CD14-positive monocyte (primary cell): Measurements from ENCODE around the gene RAC3. TPM values are rescaled to one million over a fixed set of nuclear protein-coding genes. Genes with fewer than 3 reads are reported as not detected.

Experiments
- DNase-seq, 3 donors: peaks; one replicate each; pipeline ENCODE4 v3.0.0-alpha.2; 2011 to 2022
- H2AFZ ChIP-seq: 2 replicates; pipeline ENCODE4 v1.6.0; 2012; ENCODE audit warnings: mild to moderate bottlenecking, low read depth, low read length, inconsistent platforms; ENCODE audit not compliant: insufficient read depth, poor library complexity, severe bottlenecking
- H3K27ac ChIP-seq, 2 donors: 1 replicate in 1 of 2; 2 replicates in 1 of 2; pipeline ENCODE4 v1.5.1; 2012 to 2013; ENCODE audit warnings: low read length in 2 of 2, control low read depth in 1 of 2, inconsistent platforms in 1 of 2, low read depth in 1 of 2, mild to moderate bottlenecking in 1 of 2
- H3K27me3 ChIP-seq, 2 donors: one replicate each; pipeline versions ENCODE4 v1.6.0 to v1.6.1; 2011 to 2013; ENCODE audit warnings: low read length in 2 of 2; ENCODE audit not compliant: control insufficient read depth in 2 of 2, insufficient read depth in 2 of 2
- H3K36me3 ChIP-seq, 2 donors: replicated peaks in 1 of 2; 1 replicate in 1 of 2; 2 replicates in 1 of 2; pipeline versions ENCODE4 v1.5.1 to v1.6.1; 2012 to 2013; ENCODE audit warnings: low read length in 2 of 2, control low read depth in 1 of 2, inconsistent platforms in 1 of 2, mild to moderate bottlenecking in 1 of 2; ENCODE audit not compliant: insufficient read depth in 2 of 2, control insufficient read depth in 1 of 2
- H3K4me1 ChIP-seq, 2 donors: 1 replicate in 1 of 2; 2 replicates in 1 of 2; pipeline versions ENCODE4 v1.5.1 to v1.6.1; 2012 to 2013; ENCODE audit warnings: low read length in 2 of 2, control low read depth in 1 of 2, inconsistent platforms in 1 of 2, mild to moderate bottlenecking in 1 of 2, moderate library complexity in 1 of 2; ENCODE audit not compliant: insufficient read depth in 2 of 2, control insufficient read depth in 1 of 2
- H3K4me2 ChIP-seq: replicated peaks from 2 replicates; pipeline ENCODE3; 2012; ENCODE audit warnings: low read length, moderate library complexity, mild to moderate bottlenecking; ENCODE audit not compliant: poor library complexity, severe bottlenecking; ENCODE audit errors: extremely low read depth
- H3K4me3 ChIP-seq, 3 experiments: fragments of 200-600 bp in 1 of 3; sonication (generic) in 1 of 3; replicated peaks in 1 of 3; 1 replicate in 2 of 3; 2 replicates in 1 of 3; pipeline ENCODE4 v1.5.1; 2011 to 2013; ENCODE audit warnings: low read length in 3 of 3, mild to moderate bottlenecking in 3 of 3, control low read depth in 2 of 3, low read depth in 2 of 3, inconsistent platforms in 1 of 3, moderate library complexity in 1 of 3
- H3K79me2 ChIP-seq: 2 replicates; pipeline ENCODE4 v1.6.0; 2012; ENCODE audit warnings: mild to moderate bottlenecking, control low read depth, inconsistent platforms, low read length, moderate library complexity; ENCODE audit not compliant: insufficient read depth
- H3K9ac ChIP-seq: 2 replicates; pipeline ENCODE4 v1.6.0; 2017; ENCODE audit warnings: low read length, mild to moderate bottlenecking; ENCODE audit not compliant: insufficient read depth, poor library complexity, severe bottlenecking
- H3K9me3 ChIP-seq, 2 donors: replicated peaks in 1 of 2; 1 replicate in 1 of 2; 2 replicates in 1 of 2; pipeline versions ENCODE4 v1.5.1 to v1.6.1; 2012 to 2013; ENCODE audit warnings: low read length in 2 of 2, control low read depth in 1 of 2; ENCODE audit not compliant: control insufficient read depth in 1 of 2, insufficient read depth in 1 of 2
- H4K20me1 ChIP-seq: 2 replicates; pipeline ENCODE4 v1.6.0; 2012; ENCODE audit warnings: mild to moderate bottlenecking, low read length, control low read depth, moderate library complexity; ENCODE audit not compliant: insufficient read depth
- H3K27ac Mint-ChIP-seq, 7 donors: one replicate each; pipeline ENCODE4 v1.8.0; 2020; ENCODE audit warnings: mild to moderate bottlenecking in 7 of 7, mixed read lengths in 7 of 7, moderate library complexity in 6 of 7, inconsistent platforms in 2 of 7
- H3K27me3 Mint-ChIP-seq, 3 donors: one replicate each; pipeline ENCODE4 v1.8.0; 2021 to 2022; ENCODE audit warnings: low read depth in 3 of 3, mild to moderate bottlenecking in 3 of 3, mixed read lengths in 3 of 3, moderate library complexity in 3 of 3, inconsistent platforms in 1 of 3
- H3K36me3 Mint-ChIP-seq, 2 donors: one replicate each; pipeline ENCODE4 v1.8.0; 2020; ENCODE audit warnings: mixed read lengths in 2 of 2, inconsistent platforms in 1 of 2, mild to moderate bottlenecking in 1 of 2
- H3K4me1 Mint-ChIP-seq: one replicate; pipeline ENCODE4 v1.8.0; 2020; ENCODE audit warnings: mild to moderate bottlenecking, mixed read lengths
- H3K4me3 Mint-ChIP-seq, 2 donors: one replicate each; pipeline ENCODE4 v1.8.0; 2020; ENCODE audit warnings: mild to moderate bottlenecking in 2 of 2, mixed read lengths in 2 of 2, moderate library complexity in 1 of 2
- H3K9me3 Mint-ChIP-seq, 7 donors: one replicate each; pipeline ENCODE4 v1.8.0; 2020 to 2022; ENCODE audit warnings: mixed read lengths in 7 of 7, mild to moderate bottlenecking in 6 of 7, moderate library complexity in 6 of 7, inconsistent platforms in 2 of 7
- WGBS: methylation state at CpG from one replicate; pipeline ENCODE4 v1.1.5; 2013; ENCODE audit warnings: missing lambda C conversion rate; ENCODE audit not compliant: insufficient coverage; 5-methylcytosine and 5-hydroxymethylcytosine counted together
- intact Hi-C, 2 donors: fragments of 100-400 bp; cut with micrococcal nuclease; formaldehyde crosslinking; loops; one replicate each; pipeline versions ENCODE4 v1.15.0 to v1.15.1; 2023
- polyA plus RNA-seq, 3 donors: library from polyadenylated mRNA; depleted of rRNA in 1 of 3; unstranded in 2 of 3; stranded (reverse) in 1 of 3; fragments of 300-500 nt in 2 of 3; fragments of >200 nt in 1 of 3; fragmentation: Illumina TruSeq in 2 of 3; gene quantifications; 1 replicate in 2 of 3; 2 replicates in 1 of 3; pipeline ENCODE4 v1.2.3, GENCODE V29; 2012 to 2021
- TF ChIP-seq, protein P1 (sequence below): fragments of 200-600 bp; IDR thresholded peaks from one replicate; pipeline ENCODE4 v1.8.0; 2022; ENCODE audit warnings: antibody characterized with exemption, mild to moderate bottlenecking

The RAC3 gene
- polyA plus RNA-seq, 3 donors = 1.8 TPM; not detected in 2

DNA sequence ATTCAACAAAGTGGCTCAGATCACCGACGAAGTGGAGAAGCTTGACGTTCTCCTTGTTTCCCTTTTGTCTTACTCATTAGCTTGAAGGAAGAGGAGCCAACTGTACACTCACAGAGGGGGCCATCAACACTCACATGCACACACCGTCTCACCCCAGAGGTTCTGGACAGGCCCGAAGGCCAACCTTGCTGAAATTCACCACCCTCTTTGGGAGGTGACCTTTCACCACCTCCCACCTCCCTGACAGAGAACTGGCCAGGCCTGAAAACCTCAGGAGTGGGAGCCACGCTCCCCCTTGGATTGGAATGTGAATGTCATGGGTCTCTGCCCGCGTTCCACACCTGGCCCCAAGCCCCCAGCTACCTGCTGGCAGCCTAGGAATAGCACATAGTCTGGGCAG lies 4.0 kb downstream of the RAC3 start:
- WGBS = 100% methylated on average over 4 of the region's 8 CpGs
- TF ChIP-seq, protein P1, sequence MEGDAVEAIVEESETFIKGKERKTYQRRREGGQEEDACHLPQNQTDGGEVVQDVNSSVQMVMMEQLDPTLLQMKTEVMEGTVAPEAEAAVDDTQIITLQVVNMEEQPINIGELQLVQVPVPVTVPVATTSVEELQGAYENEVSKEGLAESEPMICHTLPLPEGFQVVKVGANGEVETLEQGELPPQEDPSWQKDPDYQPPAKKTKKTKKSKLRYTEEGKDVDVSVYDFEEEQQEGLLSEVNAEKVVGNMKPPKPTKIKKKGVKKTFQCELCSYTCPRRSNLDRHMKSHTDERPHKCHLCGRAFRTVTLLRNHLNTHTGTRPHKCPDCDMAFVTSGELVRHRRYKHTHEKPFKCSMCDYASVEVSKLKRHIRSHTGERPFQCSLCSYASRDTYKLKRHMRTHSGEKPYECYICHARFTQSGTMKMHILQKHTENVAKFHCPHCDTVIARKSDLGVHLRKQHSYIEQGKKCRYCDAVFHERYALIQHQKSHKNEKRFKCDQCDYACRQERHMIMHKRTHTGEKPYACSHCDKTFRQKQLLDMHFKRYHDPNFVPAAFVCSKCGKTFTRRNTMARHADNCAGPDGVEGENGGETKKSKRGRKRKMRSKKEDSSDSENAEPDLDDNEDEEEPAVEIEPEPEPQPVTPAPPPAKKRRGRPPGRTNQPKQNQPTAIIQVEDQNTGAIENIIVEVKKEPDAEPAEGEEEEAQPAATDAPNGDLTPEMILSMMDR = no peak
- H3K79me2 ChIP-seq = peaks cover 3% of the 10 kb centered on the region

DNA sequence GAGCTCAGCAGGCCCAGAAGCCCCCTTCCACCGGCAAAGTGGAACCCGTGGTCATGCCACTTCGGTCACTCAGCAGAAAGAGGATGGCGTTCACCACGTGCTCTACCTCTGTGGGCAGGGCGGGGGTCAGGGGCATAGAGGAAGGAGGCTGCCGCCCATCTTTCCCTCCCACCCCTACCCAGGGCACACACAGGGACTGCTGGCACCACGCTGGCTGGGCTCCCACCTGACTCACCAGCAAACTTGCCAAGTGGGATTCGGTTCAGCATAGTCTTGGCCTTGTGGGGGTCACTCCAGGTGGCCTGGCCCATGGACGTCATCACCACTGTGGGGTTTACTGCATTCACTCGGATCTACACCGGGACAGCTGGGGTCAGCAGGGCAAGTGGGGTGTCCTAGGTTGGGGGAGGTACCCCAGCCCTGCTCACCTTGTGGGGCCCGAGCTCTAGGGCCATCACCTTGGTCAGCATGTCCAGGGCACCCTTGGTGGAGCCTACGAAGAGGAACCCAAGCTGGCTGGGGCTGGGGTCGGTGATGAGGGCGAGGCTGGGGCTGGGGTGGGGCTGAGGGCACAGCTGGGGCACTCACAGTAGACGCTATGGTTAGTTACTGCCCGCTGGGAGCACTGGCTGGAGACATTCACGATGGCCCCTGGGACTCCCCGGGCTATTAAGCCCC lies 4.6 kb downstream of the RAC3 start:
- Mint-ChIP-seq H3K36me3 (peaks cover 11 to 19% of the 10 kb centered on the region in 2 donors), H3K27me3 (peaks cover 11 to 17% (median 12%) of the 10 kb centered on the region in 3 donors), H3K9me3 (peaks cover 0 to 5% (median 0%) of the 10 kb centered on the region in 7 donors), H3K27ac (peak overlapping the region in 1 of 7 donors; percentile 64), H3K4me3 (peak overlapping the region; percentile 80 to 82), H3K4me1 (peaks cover 29% of the 10 kb centered on the region)
- no peak overlapping the region for H2AFZ ChIP-seq
- H3K4me3 ChIP-seq = peak overlapping the region in 1 of 3 experiments; percentile 89
- H3K4me2 ChIP-seq = peak overlapping the region; percentile 100
- TF ChIP-seq, protein P1 = no peak
- H3K9ac ChIP-seq = peak overlapping the region; percentile 75
- H3K36me3 ChIP-seq = peaks cover 0 to 7% of the 10 kb centered on the region in 2 donors
- H3K4me1 ChIP-seq = peaks cover 32 to 45% of the 10 kb centered on the region in 2 donors
- WGBS = 92% methylated on average over 16 of the region's 20 CpGs
- H3K27ac ChIP-seq = no peak overlapping the region
- intact Hi-C loops = loop anchor here (5.0 to 10.0 kb wide), 4 partner anchors 59 to 419 kb away; partner anchors contain the start of genes CYBC1 (in 1 of the 2), FASN (in 1 of the 2), NARF (in 1 of the 2) and SLC25A10 (in 1 of the 2)
- H3K9me3 ChIP-seq = no peaks in the 10 kb centered on the region
- DNase-seq = no peak
- H4K20me1 ChIP-seq = peaks cover 11% of the 10 kb centered on the region
- peaks cover 3% of the 10 kb centered on the region for H3K79me2 ChIP-seq
- H3K27me3 ChIP-seq = peaks cover 6 to 10% of the 10 kb centered on the region in 2 donors

More for the DNA sequence above, 4.0 kb downstream of the RAC3 start:
- no peak overlapping the region for H3K27ac ChIP-seq
- H3K36me3 ChIP-seq = peaks cover 0 to 7% of the 10 kb centered on the region in 2 donors
- Mint-ChIP-seq H3K27ac (no peak overlapping the region), H3K36me3 (peaks cover 11 to 19% of the 10 kb centered on the region in 2 donors), H3K27me3 (peaks cover 10 to 22% (median 13%) of the 10 kb centered on the region in 3 donors), H3K4me3 (peak overlapping the region in 1 of 2 donors; percentile 31), H3K4me1 (peaks cover 29% of the 10 kb centered on the region), H3K9me3 (peaks cover 0 to 5% (median 0%) of the 10 kb centered on the region in 7 donors)
- no peak overlapping the region for H3K9ac ChIP-seq
- H3K27me3 ChIP-seq = peaks cover 6 to 10% of the 10 kb centered on the region in 2 donors
- no peak for DNase-seq
- intact Hi-C loops = loop anchor here (5.0 to 10.0 kb wide), 4 partner anchors 59 to 419 kb away; partner anchors contain the start of genes CYBC1 (in 1 of the 2), FASN (in 1 of the 2), NARF (in 1 of the 2) and SLC25A10 (in 1 of the 2)
- H3K4me1 ChIP-seq = peaks cover 36 to 51% of the 10 kb centered on the region in 2 donors
- no peak overlapping the region for H3K4me2 ChIP-seq
- no peak overlapping the region for H2AFZ ChIP-seq
- H4K20me1 ChIP-seq = peaks cover 11% of the 10 kb centered on the region
- no peaks in the 10 kb centered on the region for H3K9me3 ChIP-seq
- no peak overlapping the region for H3K4me3 ChIP-seq
